Right ventricle myocardium inferior (tissue), 1 donor: ENCODE results near the gene PLEKHA7. TPM values are rescaled to one million over a fixed set of nuclear protein-coding genes. Genes with fewer than 3 reads are reported as not detected.

ENCODE experiments used
- ATAC-seq: fragments of 200-7000 bp; cut with Tn5 transposase; one replicate; pipeline ENCODE4 v1.9.1; 2020; ENCODE audit warnings: mild to moderate bottlenecking, moderate library complexity
- DNase-seq: peaks from one replicate; pipeline ENCODE4 v3.0.0; 2021; ENCODE audit errors: missing footprints
- intact Hi-C: fragments of 100-400 bp; cut with DNase I; formaldehyde crosslinking; loops from one replicate; pipeline ENCODE4 v1.11.0; 2022
- total RNA-seq: library from RNA; stranded (reverse); fragmentation: NEBNext Ultra II Directional; extraction: Animal tissue kit (Norgen Biotek cat#: 25700); gene quantifications from one replicate; pipeline ENCODE4 v1.2.1, GENCODE V29; 2021
- donor health status: DM: no; HTN: yes; CAD: no; lungs with severe emphysema.

The PLEKHA7 gene
- total RNA-seq, 1 donor from 2014 or later, result 18.3 TPM

DNA sequence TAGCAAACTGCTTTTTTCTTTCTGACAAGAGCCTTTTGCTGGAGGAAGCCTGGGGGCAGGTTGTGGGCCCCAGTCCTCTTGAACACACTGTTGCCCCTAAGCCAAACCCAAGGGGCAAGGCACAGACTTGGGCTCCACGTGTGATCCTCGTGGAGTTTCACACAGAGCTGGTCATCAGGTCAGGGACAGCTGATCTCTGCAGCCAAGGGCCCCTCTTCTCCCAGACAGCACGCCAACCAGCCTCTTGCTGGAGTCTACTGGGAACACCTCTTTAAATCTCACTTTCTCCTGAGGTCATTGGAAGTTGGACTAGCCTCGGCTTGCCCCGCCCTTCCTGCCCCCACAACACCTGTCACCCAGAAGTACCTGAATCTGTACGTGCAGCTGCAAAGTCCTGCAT lies 235.9 kb downstream of the PLEKHA7 start:
- DNase-seq, result no peak
- ATAC-seq, result no peak
- intact Hi-C loops, result no loop called here

DNA sequence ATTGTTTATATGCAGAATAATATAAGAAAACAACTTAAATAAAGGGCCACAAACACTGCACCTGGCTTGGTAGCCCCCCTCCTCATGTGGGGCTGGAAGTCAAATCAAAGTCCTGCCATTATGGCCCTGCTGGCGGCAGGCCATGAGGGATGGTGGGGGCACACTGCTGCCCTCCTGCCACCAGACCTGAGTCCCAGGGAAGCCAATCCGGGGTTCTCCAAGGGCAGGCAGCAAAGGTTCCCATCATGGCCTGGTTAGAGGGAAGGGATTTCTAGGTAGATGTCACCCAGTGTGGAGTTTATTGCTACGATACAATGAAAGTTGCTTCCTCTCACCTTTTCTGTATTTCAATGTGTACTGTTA lies 236.6 kb downstream of the PLEKHA7 start:
- intact Hi-C loops, result no loop called here
- no peak for ATAC-seq
- no peak for DNase-seq

DNA sequence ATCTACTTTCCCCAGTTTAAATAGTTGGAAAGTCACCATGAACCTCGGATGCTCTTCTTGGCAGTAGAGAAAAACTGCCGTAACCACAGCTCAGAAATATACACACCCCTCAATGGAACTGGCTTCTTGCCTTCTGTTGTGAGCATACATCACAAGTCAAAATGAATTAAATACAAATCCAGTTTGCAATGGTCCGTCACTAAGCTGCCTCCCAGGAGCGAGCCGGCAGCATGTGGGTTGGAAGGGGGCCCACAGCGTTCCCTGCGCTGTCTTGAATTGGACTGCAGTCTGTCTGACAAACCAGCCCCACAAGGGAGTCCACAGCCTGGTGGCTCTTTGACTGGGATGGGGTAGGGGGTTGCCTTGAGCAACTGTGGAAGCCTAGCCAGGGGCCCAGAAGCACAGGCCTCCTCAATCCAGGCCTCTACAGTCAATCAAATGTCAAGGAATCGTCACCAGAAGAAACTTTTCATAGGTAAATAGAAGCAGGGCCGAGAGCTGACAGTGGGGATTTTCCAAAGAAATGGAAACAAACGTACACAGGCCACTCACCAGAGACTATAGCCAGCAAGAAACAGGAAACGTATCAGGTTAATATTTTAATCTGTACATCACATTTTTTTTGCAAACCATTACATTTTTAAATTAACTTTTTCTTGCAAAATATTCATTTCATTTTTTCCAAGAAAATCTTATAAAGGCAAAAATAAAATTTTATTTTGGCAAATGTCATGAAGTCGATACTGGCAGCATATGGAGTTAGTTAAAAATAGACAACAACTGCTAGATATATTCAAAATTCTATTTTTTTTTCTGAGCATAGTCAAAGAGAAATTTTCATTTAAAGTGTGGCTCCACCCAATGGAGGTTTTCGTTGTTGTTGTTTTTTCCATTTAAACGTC lies 237.3 kb downstream of the PLEKHA7 start:
- DNase-seq (no peak), ATAC-seq (no peak)
- intact Hi-C loops, result no loop called here

DNA sequence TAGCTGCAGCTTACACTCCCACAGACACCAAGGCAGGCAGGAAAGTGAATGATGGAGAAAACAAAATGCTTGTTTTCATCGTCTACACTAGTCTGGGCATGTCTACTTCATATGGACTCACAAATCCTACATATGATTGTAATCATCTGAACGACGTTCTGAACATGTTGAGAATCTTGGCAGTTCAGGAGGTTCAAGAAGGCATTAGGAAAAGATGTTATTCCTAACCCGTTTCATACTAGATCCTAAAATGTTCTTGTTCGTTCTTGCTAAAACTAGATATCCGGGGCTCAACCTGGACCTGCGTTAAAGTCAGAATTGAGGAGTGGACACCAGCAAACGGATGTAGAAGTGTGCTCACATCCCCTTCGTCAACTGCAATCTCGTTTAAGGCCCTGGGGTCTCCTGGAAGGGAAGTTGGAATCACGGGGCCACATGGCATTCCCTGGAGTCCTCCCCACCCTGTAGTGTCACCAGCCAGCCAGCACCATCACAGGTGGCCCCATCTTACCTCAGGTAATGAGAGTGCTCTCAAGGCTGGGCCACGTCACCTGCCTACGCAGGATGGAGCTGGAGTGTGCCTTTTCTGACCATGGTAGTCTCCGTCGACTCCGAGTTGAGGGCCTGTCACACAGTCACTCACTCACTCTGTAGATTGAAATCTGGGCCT lies 238.5 kb downstream of the PLEKHA7 start:
- no peak for DNase-seq
- no peak for ATAC-seq
- intact Hi-C loops, result no loop called here

- ATAC-seq (no peak), DNase-seq (no peak)
- intact Hi-C loops, result no loop called here
These were observed 239.1 kb downstream of the PLEKHA7 start for GRCh38 chr11:16774936-16775613.

DNA sequence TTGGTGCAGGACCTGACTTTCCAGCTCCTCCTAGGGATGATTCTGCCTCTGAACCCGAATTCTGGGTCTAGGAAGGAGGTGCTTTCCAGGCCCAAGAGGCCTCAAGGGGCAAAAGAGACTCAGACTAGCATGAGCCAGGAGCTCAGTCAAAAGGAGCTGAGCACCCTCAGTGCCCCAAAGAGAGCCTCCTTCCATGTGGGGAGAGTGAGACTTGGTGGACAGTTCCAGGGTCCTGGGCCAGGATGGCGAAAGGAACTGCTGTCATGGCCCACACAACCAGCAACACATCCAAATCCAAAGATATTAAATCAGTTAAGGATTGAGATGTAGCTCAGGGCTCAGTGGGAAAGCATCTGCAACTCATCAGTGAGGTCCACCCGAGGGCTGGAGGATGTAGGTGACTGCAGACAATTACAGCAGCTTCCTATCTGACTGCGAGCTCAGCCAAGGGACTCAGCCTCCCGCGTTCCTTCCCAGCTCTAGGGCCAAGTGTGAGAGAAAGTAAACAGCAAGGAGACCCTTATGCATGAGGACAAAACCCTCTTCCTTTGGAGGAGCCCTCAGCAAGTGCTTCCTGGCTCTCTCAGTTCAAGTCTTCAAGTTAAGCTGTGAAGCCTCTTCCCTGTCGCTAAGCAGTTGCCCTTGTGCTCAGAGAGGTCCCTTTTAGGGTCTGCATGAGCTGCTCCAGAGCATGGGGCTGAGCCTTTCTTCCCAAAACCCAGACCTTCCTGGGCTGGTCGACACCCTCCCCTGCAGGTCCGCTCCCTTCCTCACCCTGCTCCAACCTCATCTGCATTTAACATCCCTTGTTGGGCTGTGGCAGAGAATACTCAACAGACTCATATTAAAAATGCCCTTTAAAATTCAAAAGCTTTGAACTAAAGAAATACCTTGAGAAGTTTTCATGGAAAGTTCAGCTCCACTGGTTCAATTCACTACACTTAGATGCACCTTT lies 240.0 kb downstream of the PLEKHA7 start:
- intact Hi-C loops, result no loop called here
- ATAC-seq (no peak), DNase-seq (no peak)

DNA sequence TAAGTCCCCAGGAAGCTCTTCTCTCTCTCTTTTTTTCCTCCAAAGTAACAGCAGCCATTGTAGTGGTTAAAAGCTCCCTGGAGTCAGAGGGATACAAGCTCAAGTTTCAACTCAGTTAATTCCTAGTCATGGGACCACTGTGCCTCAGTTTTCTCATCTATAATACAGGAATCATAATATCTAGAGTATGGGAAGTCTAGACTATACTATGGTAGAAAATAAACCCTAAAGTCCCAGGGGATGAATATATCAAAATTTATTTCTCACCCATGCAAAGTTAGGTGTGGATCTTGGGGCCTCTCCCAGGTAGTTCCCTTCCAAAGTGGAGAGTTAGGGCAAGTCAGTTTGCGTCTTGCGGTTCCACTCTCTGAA lies 242.1 kb downstream of the PLEKHA7 start:
- ATAC-seq (no peak), DNase-seq (no peak)
- intact Hi-C loops, result no loop called here

DNA sequence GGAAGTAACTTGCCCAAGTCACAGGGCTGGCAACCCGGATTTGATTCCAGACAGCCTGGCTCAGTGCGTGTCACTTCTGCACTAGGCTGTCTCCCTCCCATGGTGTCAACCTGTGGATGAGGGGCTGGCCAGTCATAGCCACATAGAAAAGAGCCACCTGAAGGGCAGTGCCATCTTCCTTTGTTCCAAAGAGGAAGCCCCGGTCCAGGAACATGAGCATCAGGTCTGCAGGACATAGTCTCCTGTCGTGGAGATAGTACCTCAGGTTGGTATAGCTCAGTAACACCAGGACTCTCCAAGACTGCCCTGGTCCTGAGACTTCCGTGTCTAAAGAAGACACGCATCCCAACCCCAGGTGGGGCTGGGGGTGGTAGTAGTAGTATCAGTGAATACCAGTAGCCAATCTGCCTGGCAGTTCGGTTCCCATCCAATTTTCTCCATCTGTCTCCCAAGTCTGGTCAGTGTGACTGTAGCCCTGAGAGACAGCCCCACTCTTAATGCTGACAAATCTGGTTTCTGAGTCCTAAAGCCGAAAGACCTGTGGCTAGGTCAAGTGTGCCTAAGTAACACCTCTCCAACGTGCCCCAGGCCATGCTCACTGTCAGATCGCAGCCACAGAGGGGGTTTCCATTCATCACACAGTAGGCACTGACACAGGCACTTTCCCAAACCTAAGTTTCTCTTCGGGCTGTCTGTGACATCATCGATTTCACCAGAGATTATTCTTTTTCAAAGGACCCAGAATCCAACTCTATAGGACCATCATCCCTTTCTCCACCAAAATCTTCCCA lies 242.7 kb downstream of the PLEKHA7 start:
- intact Hi-C loops, result no loop called here
- ATAC-seq (no peak), DNase-seq (no peak)

DNA sequence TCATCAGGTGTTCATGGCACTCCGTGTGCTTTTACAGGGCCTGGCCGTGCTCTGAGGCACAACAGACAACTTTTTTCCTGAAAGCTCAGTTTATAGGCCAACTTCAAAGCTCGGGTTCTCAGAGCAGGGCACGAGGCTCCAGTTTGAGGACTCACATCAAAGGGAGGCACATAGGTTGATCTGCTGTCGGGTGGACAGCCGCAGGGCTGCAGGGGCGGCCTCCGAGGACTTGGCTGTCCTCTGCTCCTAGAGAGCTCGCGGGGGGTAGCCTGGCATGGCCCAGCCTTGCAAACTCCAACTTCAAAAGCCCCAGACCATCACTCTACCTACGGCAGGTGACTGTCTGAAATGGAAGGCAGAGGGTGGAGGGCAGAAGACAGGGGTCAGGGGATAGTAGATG lies 244.2 kb downstream of the PLEKHA7 start:
- no peak for DNase-seq
- intact Hi-C loops, result no loop called here
- no peak for ATAC-seq

GRCh38 chr11:16769386-16769785 lies 244.8 kb downstream of the PLEKHA7 start:
- ATAC-seq, result no peak

DNA sequence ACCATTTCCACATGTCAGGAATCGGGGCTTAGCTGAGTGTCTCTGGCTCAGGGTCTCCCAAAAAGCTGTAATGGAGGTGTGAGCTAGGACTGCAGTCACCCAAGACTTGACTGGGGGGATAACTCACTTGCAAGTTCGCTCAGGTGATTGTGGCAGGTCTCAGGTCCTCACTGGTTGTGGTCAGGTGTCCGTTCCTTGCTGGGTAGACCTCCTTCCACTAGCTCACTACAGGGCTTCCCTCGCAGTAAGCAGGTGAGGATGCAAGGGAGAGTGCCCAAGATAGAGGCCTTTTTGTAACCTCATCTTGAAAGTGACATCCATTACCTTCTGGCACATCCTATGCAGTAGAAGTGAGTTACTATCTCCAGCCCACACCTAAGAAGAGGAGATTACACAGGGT lies 246.3 kb downstream of the PLEKHA7 start:
- no peak for ATAC-seq
- intact Hi-C loops, result no loop called here
- no peak for DNase-seq

More at GRCh38 chr11:16769386-16769785, 244.8 kb downstream of the PLEKHA7 start:
- DNase-seq, result no peak
- intact Hi-C loops, result no loop called here

DNA sequence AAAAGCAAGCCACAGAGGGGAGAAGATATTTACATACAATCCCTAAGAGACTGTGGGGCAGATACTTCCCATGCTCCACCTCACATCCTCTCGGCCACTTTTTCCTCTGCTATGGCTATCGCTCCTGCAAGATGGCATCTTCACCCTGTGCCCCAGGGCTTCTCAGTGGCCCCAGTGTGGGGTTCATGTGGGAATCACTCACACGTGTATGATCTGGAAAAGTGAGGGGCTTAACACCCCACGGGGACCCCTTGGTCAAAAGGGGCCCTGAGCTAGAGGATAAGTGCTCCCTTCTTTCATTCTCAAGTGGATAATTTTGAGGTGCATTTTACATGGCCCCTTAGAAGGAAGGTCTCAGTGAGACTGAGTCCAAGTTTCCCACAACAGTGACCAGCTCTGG lies 247.1 kb downstream of the PLEKHA7 start:
- no peak for ATAC-seq
- no peak for DNase-seq
- intact Hi-C loops, result no loop called here

GRCh38 chr11:16764888-16765287 lies 249.3 kb downstream of the PLEKHA7 start:
- no peak for ATAC-seq
- intact Hi-C loops, result no loop called here
- no peak for DNase-seq

- intact Hi-C loops, result no loop called here
- DNase-seq (no peak), ATAC-seq (no peak)
These were observed 250.5 kb downstream of the PLEKHA7 start for GRCh38 chr11:16763746-16764145.

GRCh38 chr11:16759857-16760508 lies 254.2 kb downstream of the PLEKHA7 start:
- ATAC-seq (no peak), DNase-seq (no peak)
- intact Hi-C loops, result no loop called here

GRCh38 chr11:16758382-16759024 lies 255.7 kb downstream of the PLEKHA7 start:
- ATAC-seq, result no peak
- intact Hi-C loops, result no loop called here
- no peak for DNase-seq

DNA sequence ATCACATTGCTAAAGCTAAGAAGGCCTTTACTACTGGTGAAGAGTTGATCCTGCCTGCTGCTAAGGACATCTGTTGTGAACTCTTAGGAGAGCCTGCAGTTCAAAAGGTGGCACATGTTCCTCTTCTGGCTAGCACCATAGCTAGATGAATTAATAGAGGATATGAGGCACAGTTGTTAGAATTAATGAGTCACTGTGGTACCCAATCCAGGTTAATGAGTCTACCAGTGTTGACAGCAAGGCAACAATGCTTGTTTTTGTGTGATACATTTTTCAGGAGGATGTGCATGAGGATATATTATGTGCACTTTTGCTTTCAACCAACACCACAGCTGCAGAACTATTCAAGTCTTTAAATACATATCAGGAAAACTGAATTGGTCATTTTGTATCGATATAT lies 263.8 kb downstream of the PLEKHA7 start:
- no peak for DNase-seq
- ATAC-seq, result no peak
- intact Hi-C loops, result no loop called here
